Stomach smooth muscle (tissue), 2 donors: ENCODE measurements around the gene ADARB1.

ENCODE experiments used
- H3K27ac ChIP-seq: one replicate; pipeline ENCODE4 v1.7.0; 2013; ENCODE audit warnings: mild to moderate bottlenecking, low read length, inconsistent platforms
- H3K27me3 ChIP-seq, 2 donors: one replicate each; pipeline ENCODE4 v1.7.0; 2013; ENCODE audit warnings: low read length in 2 of 2; ENCODE audit not compliant: insufficient read depth in 2 of 2, control insufficient read depth in 1 of 2
- H3K36me3 ChIP-seq, 2 donors: one replicate each; pipeline ENCODE4 v1.7.0; 2013; ENCODE audit warnings: low read length in 2 of 2; ENCODE audit not compliant: control insufficient read depth in 2 of 2, insufficient read depth in 2 of 2
- H3K4me1 ChIP-seq: one replicate; pipeline ENCODE4 v1.7.0; 2013; ENCODE audit warnings: low read length; ENCODE audit not compliant: control insufficient read depth, insufficient read depth
- H3K4me3 ChIP-seq, 2 donors: one replicate each; pipeline ENCODE4 v1.7.0; 2013; ENCODE audit warnings: low read length in 2 of 2
- H3K9ac ChIP-seq, 2 donors: one replicate each; pipeline ENCODE4 v1.7.0; 2013; ENCODE audit warnings: low read length in 2 of 2, mild to moderate bottlenecking in 1 of 2
- H3K9me3 ChIP-seq, 2 donors: one replicate each; pipeline ENCODE4 v1.7.0; 2013; ENCODE audit warnings: low read length in 2 of 2; ENCODE audit not compliant: control insufficient read depth in 2 of 2
- donor health status: healthy.
- donor health status: Pancreatic carcinoma.

Gene ADARB1

GRCh38 chr21:45162809-45163208 lies 88.4 kb downstream of the ADARB1 start:
- no peaks in the 10 kb centered on the region for H3K27me3 ChIP-seq
- no peak overlapping the region for H3K4me3 ChIP-seq
- no peaks in the 10 kb centered on the region for H3K9me3 ChIP-seq
- peaks cover 21% of the 10 kb centered on the region for H3K4me1 ChIP-seq
- peaks cover 0 to 4% of the 10 kb centered on the region in 2 donors for H3K36me3 ChIP-seq
- no peak overlapping the region for H3K27ac ChIP-seq
- peak overlapping the region in 1 of 2 donors; percentile 13 for H3K9ac ChIP-seq

- no peak overlapping the region for H3K4me3 ChIP-seq
- H3K4me1 ChIP-seq, result peaks cover 24% of the 10 kb centered on the region
- no peaks in the 10 kb centered on the region for H3K9me3 ChIP-seq
- peaks cover 0 to 4% of the 10 kb centered on the region in 2 donors for H3K36me3 ChIP-seq
- H3K27ac ChIP-seq, result peak overlapping the region; percentile 60
- peak overlapping the region in 1 of 2 donors; percentile 36 for H3K9ac ChIP-seq
- H3K27me3 ChIP-seq, result no peaks in the 10 kb centered on the region
Measured at GRCh38 chr21:45163413-45164123, 89.2 kb downstream of the ADARB1 start.

- H3K4me3 ChIP-seq, result no peak overlapping the region
- peaks cover 24% of the 10 kb centered on the region for H3K4me1 ChIP-seq
- H3K27ac ChIP-seq, result peak overlapping the region; percentile 60
- H3K9me3 ChIP-seq, result no peaks in the 10 kb centered on the region
- peak overlapping the region in 1 of 2 donors; percentile 36 for H3K9ac ChIP-seq
- peaks cover 0 to 4% of the 10 kb centered on the region in 2 donors for H3K36me3 ChIP-seq
- no peaks in the 10 kb centered on the region for H3K27me3 ChIP-seq
Measured at GRCh38 chr21:45164124-45164511, 89.7 kb downstream of the ADARB1 start.

DNA sequence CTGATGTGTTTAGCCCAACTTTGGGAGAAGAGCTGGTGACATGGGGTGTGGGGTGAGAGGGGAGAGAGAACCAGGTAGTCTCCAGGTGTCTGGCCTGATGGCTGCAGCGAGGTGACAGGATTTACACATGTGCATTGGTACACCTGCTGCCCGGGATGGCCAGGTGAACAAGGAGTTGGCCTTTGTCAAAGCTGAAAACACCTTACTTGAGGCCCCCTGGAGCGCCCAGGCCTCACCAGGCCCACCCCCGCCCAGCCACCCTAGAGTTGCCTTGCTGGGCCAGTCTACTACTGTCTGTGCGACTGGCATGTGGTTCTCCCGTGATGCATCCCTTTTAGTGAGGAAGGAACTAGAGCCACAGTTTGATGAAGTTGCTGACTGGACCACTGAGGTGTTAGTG lies 90.5 kb downstream of the ADARB1 start:
- Histone ChIP-seq H3K9ac (no peak overlapping the region), H3K27me3 (no peaks in the 10 kb centered on the region), H3K4me1 (peaks cover 24% of the 10 kb centered on the region), H3K27ac (peak overlapping the region; percentile 60), H3K4me3 (no peak overlapping the region), H3K9me3 (no peaks in the 10 kb centered on the region), H3K36me3 (peaks cover 0 to 4% of the 10 kb centered on the region in 2 donors)

GRCh38 chr21:45166931-45167330 lies 92.6 kb downstream of the ADARB1 start:
- Histone ChIP-seq H3K4me1 (peaks cover 24% of the 10 kb centered on the region), H3K4me3 (no peak overlapping the region), H3K9ac (no peak overlapping the region), H3K27me3 (no peaks in the 10 kb centered on the region), H3K9me3 (no peaks in the 10 kb centered on the region), H3K27ac (peak overlapping the region; percentile 37), H3K36me3 (peaks cover 0 to 4% of the 10 kb centered on the region in 2 donors)

GRCh38 chr21:45167796-45168222 lies 93.4 kb downstream of the ADARB1 start:
- no peaks in the 10 kb centered on the region for H3K27me3 ChIP-seq
- peak overlapping the region in 1 of 2 donors; percentile 26 for H3K4me3 ChIP-seq
- H3K9ac ChIP-seq, result no peak overlapping the region
- H3K4me1 ChIP-seq, result peaks cover 24% of the 10 kb centered on the region
- no peak overlapping the region for H3K27ac ChIP-seq
- H3K9me3 ChIP-seq, result no peaks in the 10 kb centered on the region
- H3K36me3 ChIP-seq, result peaks cover 4 to 6% of the 10 kb centered on the region in 2 donors

- Histone ChIP-seq H3K27me3 (no peaks in the 10 kb centered on the region), H3K9ac (no peak overlapping the region), H3K4me3 (no peak overlapping the region), H3K9me3 (no peaks in the 10 kb centered on the region), H3K4me1 (peaks cover 22% of the 10 kb centered on the region), H3K36me3 (peaks cover 6% of the 10 kb centered on the region in 2 donors), H3K27ac (no peak overlapping the region)
Measured at GRCh38 chr21:45168522-45168921, 94.1 kb downstream of the ADARB1 start.

DNA sequence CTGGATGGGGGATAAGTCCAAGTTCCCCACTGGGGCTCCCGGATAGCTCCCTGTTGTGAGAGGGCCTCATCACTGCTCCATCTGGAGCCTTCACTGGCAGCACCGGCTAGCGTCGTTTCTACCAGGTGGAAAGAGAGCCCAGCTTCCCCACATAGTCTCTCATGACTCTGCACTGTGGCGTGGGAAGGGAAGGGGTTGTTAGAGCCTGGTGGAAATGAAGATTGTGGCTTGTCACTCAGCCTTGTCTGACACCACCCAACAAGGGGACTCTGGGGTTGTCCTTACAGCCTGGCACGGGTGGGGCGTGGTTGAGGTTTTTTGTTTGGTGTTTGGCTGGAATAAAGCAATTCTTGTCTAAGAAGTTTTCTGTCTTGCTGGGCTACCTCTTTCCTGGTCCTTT lies 94.6 kb downstream of the ADARB1 start:
- no peak overlapping the region for H3K27ac ChIP-seq
- H3K4me1 ChIP-seq, result peaks cover 17% of the 10 kb centered on the region
- no peak overlapping the region for H3K9ac ChIP-seq
- H3K27me3 ChIP-seq, result no peaks in the 10 kb centered on the region
- H3K9me3 ChIP-seq, result no peaks in the 10 kb centered on the region
- H3K4me3 ChIP-seq, result no peak overlapping the region
- H3K36me3 ChIP-seq, result peaks cover 6% of the 10 kb centered on the region in 2 donors

DNA sequence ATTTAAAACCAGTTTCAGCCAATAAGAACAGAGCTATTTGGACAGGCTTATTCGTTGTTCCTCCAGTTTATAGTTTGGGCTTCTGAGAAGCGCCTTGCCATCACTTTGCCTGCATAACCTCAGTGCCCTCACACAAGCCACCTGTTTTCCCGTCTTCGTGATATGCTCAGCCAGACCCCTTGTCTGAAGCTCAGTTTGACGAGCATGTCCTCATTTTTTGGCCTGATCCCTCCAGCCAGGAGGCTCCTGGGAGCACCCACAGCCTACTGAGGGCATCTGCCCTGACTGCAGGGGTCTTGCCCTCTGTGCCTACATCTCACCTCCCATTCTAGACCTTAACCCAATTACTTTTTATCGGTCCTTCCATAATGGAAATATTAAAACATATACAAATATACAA lies 95.3 kb downstream of the ADARB1 start:
- no peak overlapping the region for H3K27ac ChIP-seq
- H3K27me3 ChIP-seq, result no peaks in the 10 kb centered on the region
- peaks cover 6% of the 10 kb centered on the region in 2 donors for H3K36me3 ChIP-seq
- no peaks in the 10 kb centered on the region for H3K9me3 ChIP-seq
- no peak overlapping the region for H3K4me3 ChIP-seq
- H3K4me1 ChIP-seq, result peaks cover 12% of the 10 kb centered on the region
- H3K9ac ChIP-seq, result no peak overlapping the region

- Histone ChIP-seq H3K4me1 (peaks cover 11% of the 10 kb centered on the region), H3K27me3 (no peaks in the 10 kb centered on the region), H3K36me3 (peaks cover 6 to 7% of the 10 kb centered on the region in 2 donors), H3K4me3 (no peak overlapping the region), H3K9ac (no peak overlapping the region), H3K9me3 (no peaks in the 10 kb centered on the region), H3K27ac (no peak overlapping the region)
Measured at GRCh38 chr21:45170987-45171386, 96.6 kb downstream of the ADARB1 start.

GRCh38 chr21:45172420-45172819 lies 98.0 kb downstream of the ADARB1 start:
- Histone ChIP-seq H3K27ac (no peak overlapping the region), H3K9ac (no peak overlapping the region), H3K4me3 (no peak overlapping the region), H3K4me1 (peaks cover 5% of the 10 kb centered on the region), H3K9me3 (no peaks in the 10 kb centered on the region), H3K36me3 (peaks cover 15 to 20% of the 10 kb centered on the region in 2 donors), H3K27me3 (no peaks in the 10 kb centered on the region)
